GM23338 (cell line): Measurements from ENCODE around the gene DOCK1. TPM values are rescaled to one million over a fixed set of nuclear protein-coding genes. Genes with fewer than 3 reads are reported as not detected.

ENCODE experiments used
- ATAC-seq: fragments of 200-7000 bp; cut with Tn5 transposase; 3 replicates; pipeline ENCODE4 v1.9.1; 2020
- DNase-seq: peaks from one replicate; pipeline ENCODE4 v3.0.0-alpha.2; 2015; ENCODE audit warnings: low spot score
- H2AFZ ChIP-seq: fragments of 200-600 bp; sonication (generic); 2 replicates; pipeline ENCODE4 v1.8.0; 2016; ENCODE audit warnings: antibody characterized with exemption, mild to moderate bottlenecking, moderate library complexity
- H3F3A ChIP-seq: fragments of 200-600 bp; sonication (generic); replicated peaks from 2 replicates; pipeline ENCODE4 v1.8.0; 2017; ENCODE audit warnings: antibody characterized with exemption, mixed run types, low read depth
- H3K27ac ChIP-seq: fragments of 200-600 bp; sonication (generic); 2 replicates; pipeline ENCODE4 v1.6.1; 2016; ENCODE audit warnings: low read depth
- H3K27me3 ChIP-seq: fragments of 200-600 bp; sonication (generic); 2 replicates; pipeline ENCODE4 v1.8.0; 2016; ENCODE audit warnings: mild to moderate bottlenecking, mixed run types, moderate library complexity; ENCODE audit not compliant: insufficient read depth
- H3K36me3 ChIP-seq: fragments of 200-600 bp; sonication (generic); 2 replicates; pipeline ENCODE4 v1.8.0; 2016; ENCODE audit warnings: mild to moderate bottlenecking; ENCODE audit not compliant: insufficient read depth
- H3K4me1 ChIP-seq: fragments of 200-600 bp; sonication (generic); 2 replicates; pipeline ENCODE4 v1.8.0; 2016; ENCODE audit warnings: mild to moderate bottlenecking, moderate library complexity; ENCODE audit not compliant: insufficient read depth
- H3K4me2 ChIP-seq: fragments of 200-600 bp; sonication (generic); 2 replicates; pipeline ENCODE4 v1.7.1; 2017; ENCODE audit warnings: mixed run types
- H3K4me3 ChIP-seq: fragments of 200-600 bp; sonication (generic); 2 replicates; pipeline ENCODE4 v1.6.1; 2016; ENCODE audit warnings: mixed run types
- H3K79me2 ChIP-seq: fragments of 200-600 bp; sonication (generic); replicated peaks from 2 replicates; pipeline ENCODE4 v1.8.0; 2017; ENCODE audit warnings: mild to moderate bottlenecking; ENCODE audit not compliant: insufficient read depth
- H3K9me2 ChIP-seq: fragments of 200-600 bp; sonication (generic); 2 replicates; pipeline ENCODE4 v1.8.0; 2017; ENCODE audit not compliant: insufficient read depth
- H4K20me1 ChIP-seq: fragments of 200-600 bp; sonication (generic); replicated peaks from 2 replicates; pipeline ENCODE4 v1.8.0; 2017; ENCODE audit warnings: mild to moderate bottlenecking; ENCODE audit not compliant: insufficient read depth
- H3K27ac Mint-ChIP-seq: 2 replicates; pipeline ENCODE4 v1.8.0; 2020; ENCODE audit warnings: inconsistent platforms, mild to moderate bottlenecking, moderate library complexity, mixed read lengths
- H3K27me3 Mint-ChIP-seq: 3 replicates; pipeline ENCODE4 v1.8.0; 2022; ENCODE audit warnings: low read depth, mild to moderate bottlenecking, moderate library complexity, mixed read lengths, inconsistent platforms; ENCODE audit not compliant: insufficient read depth, poor library complexity
- H3K36me3 Mint-ChIP-seq: 3 replicates; pipeline ENCODE4 v1.8.0; 2021; ENCODE audit warnings: low read depth, mild to moderate bottlenecking, inconsistent platforms, moderate library complexity, mixed read lengths
- H3K4me1 Mint-ChIP-seq: 3 replicates; pipeline ENCODE4 v1.8.0; 2020; ENCODE audit warnings: mild to moderate bottlenecking, inconsistent platforms, mixed read lengths
- H3K4me3 Mint-ChIP-seq: 3 replicates; pipeline ENCODE4 v1.8.0; 2021; ENCODE audit warnings: moderate library complexity, mild to moderate bottlenecking, inconsistent platforms, mixed read lengths
- H3K9me3 Mint-ChIP-seq: 3 replicates; pipeline ENCODE4 v1.8.0; 2020; ENCODE audit warnings: moderate library complexity, mild to moderate bottlenecking, inconsistent platforms, mixed read lengths
- CREB1 ChIP-seq: fragments of 250-450 bp; sonication (Bioruptor Pico); IDR thresholded peaks from 2 replicates; pipeline ENCODE4 v1.5.0; 2020; ENCODE audit warnings: low read depth, mild to moderate bottlenecking, moderate library complexity
- CTCF ChIP-seq, 2 experiments: fragments of 200-600 bp in 1 of 2; sonication (generic) in 1 of 2; conservative IDR thresholded peaks; 2 replicates each; pipeline versions ENCODE4 v1.5.1 to v1.6.1; 2016 to 2017; ENCODE audit warnings: antibody characterized with exemption in 2 of 2, low read depth in 2 of 2, mild to moderate bottlenecking in 2 of 2, moderate library complexity in 1 of 2
- ETS1 ChIP-seq: IDR thresholded peaks from 2 replicates; pipeline ENCODE4 v1.6.1; 2016; ENCODE audit warnings: antibody characterized with exemption
- EZH2 ChIP-seq: fragments of 200-600 bp; sonication (generic); IDR thresholded peaks from one replicate; pipeline ENCODE4 v1.8.0; 2017; ENCODE audit warnings: antibody characterized with exemption, mild to moderate bottlenecking, low read depth; ENCODE audit not compliant: unreplicated experiment
- EZH2phosphoT487 ChIP-seq: fragments of 200-600 bp; sonication (generic); IDR thresholded peaks from one replicate; pipeline ENCODE4 v1.8.1; 2018; ENCODE audit warnings: antibody characterized with exemption; ENCODE audit not compliant: unreplicated experiment
- JUNB ChIP-seq: IDR thresholded peaks from one replicate; pipeline ENCODE4 v1.6.1; 2016; ENCODE audit warnings: antibody characterized with exemption; ENCODE audit not compliant: unreplicated experiment
- NANOG ChIP-seq: IDR thresholded peaks from 2 replicates; pipeline ENCODE4 v1.6.1; 2016; ENCODE audit warnings: antibody characterized with exemption, borderline replicate concordance
- POLR2AphosphoS5 ChIP-seq: IDR thresholded peaks from 2 replicates; pipeline ENCODE4 v1.6.1; 2016; ENCODE audit warnings: antibody characterized with exemption, low read depth
- REST ChIP-seq: IDR thresholded peaks from one replicate; pipeline ENCODE4 v1.6.1; 2018; ENCODE audit warnings: antibody characterized with exemption; ENCODE audit not compliant: unreplicated experiment
- STAT1 ChIP-seq: IDR thresholded peaks from one replicate; pipeline ENCODE4 v1.6.1; 2016; ENCODE audit warnings: antibody characterized with exemption; ENCODE audit not compliant: unreplicated experiment
- ZNF114 ChIP-seq: fragments of 250-450 bp; sonication (Bioruptor Pico); IDR thresholded peaks from 2 replicates; pipeline ENCODE4 v1.5.0; 2020; ENCODE audit warnings: mild to moderate bottlenecking, moderate library complexity
- ZNF331 ChIP-seq: fragments of 250-450 bp; sonication (Bioruptor Pico); IDR thresholded peaks from 2 replicates; pipeline ENCODE4 v1.5.0; 2020; ENCODE audit warnings: low read depth, mild to moderate bottlenecking, moderate library complexity
- ZNF462 ChIP-seq: fragments of 250-450 bp; sonication (Bioruptor Pico); IDR thresholded peaks from 2 replicates; pipeline ENCODE4 v1.5.0; 2020; ENCODE audit warnings: mild to moderate bottlenecking, moderate library complexity
- polyA plus RNA-seq: library from polyadenylated mRNA; unstranded; fragments of >200 nt; fragmentation: Nextera tagmentation; extraction: Ambion mirVana; gene quantifications from 2 replicates; pipeline ENCODE4 v1.2.1, GENCODE V29; 2016
- total RNA-seq: library from RNA; depleted of rRNA; stranded (reverse); fragments of >200 nt; shearing (Covaris generic); gene quantifications from 2 replicates; pipeline ENCODE4 v1.2.3, GENCODE V29; 2014

DOCK1 gene
- total and polyA plus RNA-seq, 2 experiments from 2014 or later: 13.2 to 55.3 TPM

GRCh38 chr10:127415116-127415515 lies 509.9 kb downstream of the DOCK1 start:
- Histone ChIP-seq H3K79me2 (no peaks in the 10 kb centered on the region), H3K36me3 (no peaks in the 10 kb centered on the region), H3K4me3 (no peak overlapping the region), H3K4me2 (no peak overlapping the region), H3K4me1 (no peaks in the 10 kb centered on the region), H3K9me2 (no peaks in the 10 kb centered on the region), H3K27ac (no peak overlapping the region), H2AFZ (no peak overlapping the region), H3K27me3 (no peaks in the 10 kb centered on the region), H4K20me1 (no peaks in the 10 kb centered on the region), H3F3A (no peaks in the 10 kb centered on the region)
- Mint-ChIP-seq H3K4me3 (no peak overlapping the region), H3K27ac (no peak overlapping the region), H3K27me3 (peaks cover 9% of the 10 kb centered on the region), H3K4me1 (peaks cover 5% of the 10 kb centered on the region; the same call in 2 of the 3 replicates), H3K36me3 (peaks cover 13% of the 10 kb centered on the region; the same call in 2 of the 3 replicates), H3K9me3 (no peaks in the 10 kb centered on the region)
- DNase-seq (no peak), ATAC-seq (no peak)
- TF ChIP-seq ZNF114: no peak
- no peak for TF ChIP-seq STAT1
- no peak for TF ChIP-seq REST
- no peak for TF ChIP-seq ZNF331 (CRISPR knock-in tag)
- no peak for TF ChIP-seq CTCF (conservative IDR thresholded peaks at IDR 0.05; ENCODE audit: low read depth in 2 of 2)
- no peak for TF ChIP-seq CREB1 (CRISPR knock-in tag)
- TF ChIP-seq EZH2: no peak
- TF ChIP-seq POLR2AphosphoS5: no peak
- TF ChIP-seq NANOG: no peak
- TF ChIP-seq JUNB: no peak
- no peak for TF ChIP-seq EZH2phosphoT487
- no peak for TF ChIP-seq ETS1
- TF ChIP-seq ZNF462: no peak
